Jurkat, Clone E6-1 (cell line): ENCODE data around the gene SRGAP1.
"Not testable (repeated sequence)": the region's sequence is repeated elsewhere in the genome, so short reads cannot be mapped to it uniquely, and the experiment has no call there.

ENCODE experiments used
- DNase-seq: peaks from one replicate; pipeline ENCODE4 v3.0.0-alpha.2; 2011; ENCODE audit warnings: low read depth, low spot score
- H3K4me3 ChIP-seq: 2 replicates; pipeline ENCODE4 v1.5.1; 2011; ENCODE audit warnings: mild to moderate bottlenecking, low read length, control low read depth, moderate library complexity

The SRGAP1 gene

GRCh38 chr12:64059685-64060084 is 215.2 kb downstream of the SRGAP1 start:
- no peak for DNase-seq
- no peak overlapping the region for H3K4me3 ChIP-seq

- DNase-seq: no peak
- no peak overlapping the region for H3K4me3 ChIP-seq
These were observed 217.4 kb downstream of the SRGAP1 start for GRCh38 chr12:64061868-64062375.

GRCh38 chr12:64063121-64063520 is 218.6 kb downstream of the SRGAP1 start:
- DNase-seq: no peak
- H3K4me3 ChIP-seq: no peak overlapping the region

GRCh38 chr12:64064240-64064639 is 219.7 kb downstream of the SRGAP1 start:
- H3K4me3 ChIP-seq: no peak overlapping the region
- DNase-seq: no peak

- no peak for DNase-seq
- H3K4me3 ChIP-seq: no peak overlapping the region
These were observed 220.2 kb downstream of the SRGAP1 start for GRCh38 chr12:64064706-64065105.

- H3K4me3 ChIP-seq: no peak overlapping the region
- DNase-seq: no peak
These were observed 221.5 kb downstream of the SRGAP1 start for GRCh38 chr12:64065881-64066451.

GRCh38 chr12:64066776-64067175 is 222.3 kb downstream of the SRGAP1 start:
- no peak for DNase-seq
- H3K4me3 ChIP-seq: no peak overlapping the region

GRCh38 chr12:64070454-64070853 is 226.0 kb downstream of the SRGAP1 start:
- H3K4me3 ChIP-seq: no peak overlapping the region
- no peak for DNase-seq

GRCh38 chr12:64072916-64073575 is 228.5 kb downstream of the SRGAP1 start:
- no peak overlapping the region for H3K4me3 ChIP-seq
- no peak for DNase-seq

- not testable (repeated sequence) for DNase-seq
These were observed 232.1 kb downstream of the SRGAP1 start for GRCh38 chr12:64076565-64076964.

GRCh38 chr12:64077922-64078321 is 233.4 kb downstream of the SRGAP1 start:
- H3K4me3 ChIP-seq: no peak overlapping the region
- no peak for DNase-seq

More at GRCh38 chr12:64076565-64076964, 232.1 kb downstream of the SRGAP1 start:
- not testable (repeated sequence) for H3K4me3 ChIP-seq

GRCh38 chr12:64080319-64081007 is 236.0 kb downstream of the SRGAP1 start:
- DNase-seq: no peak
- no peak overlapping the region for H3K4me3 ChIP-seq

- H3K4me3 ChIP-seq: no peak overlapping the region
- DNase-seq: no peak
These were observed 236.5 kb downstream of the SRGAP1 start for GRCh38 chr12:64081008-64081404.

- DNase-seq: no peak
- no peak overlapping the region for H3K4me3 ChIP-seq
These were observed 237.6 kb downstream of the SRGAP1 start for GRCh38 chr12:64082116-64082515.

GRCh38 chr12:64082866-64083268 is 238.4 kb downstream of the SRGAP1 start:
- no peak overlapping the region for H3K4me3 ChIP-seq
- DNase-seq: no peak

GRCh38 chr12:64083285-64084210 is 239.0 kb downstream of the SRGAP1 start:
- no peak overlapping the region for H3K4me3 ChIP-seq
- DNase-seq: no peak

- no peak overlapping the region for H3K4me3 ChIP-seq
- DNase-seq: no peak
These were observed 240.7 kb downstream of the SRGAP1 start for GRCh38 chr12:64085154-64085553.

- H3K4me3 ChIP-seq: no peak overlapping the region
These were observed 241.5 kb downstream of the SRGAP1 start for GRCh38 chr12:64085996-64086395.

GRCh38 chr12:64086946-64087345 is 242.4 kb downstream of the SRGAP1 start:
- DNase-seq: no peak
- H3K4me3 ChIP-seq: no peak overlapping the region

More at GRCh38 chr12:64085996-64086395, 241.5 kb downstream of the SRGAP1 start:
- DNase-seq: no peak
